Stimulated activated CD8-positive, alpha-beta memory T cell treated with anti-CD3 and anti-CD28 coated beads, Interleukin-4, amount 100 ng/mL, for 48 hours (primary cell): ENCODE results near the gene MOCS3.
"Not testable (repeated sequence)": the region's sequence is repeated elsewhere in the genome, so short reads cannot be mapped to it uniquely, and the experiment has no call there.

Experiments
- DNase-seq: peaks from one replicate; pipeline ENCODE4 v3.0.0-alpha.2; 2020

The MOCS3 gene

GRCh38 chr20:50932016-50932485 is 26.6 kb upstream of the MOCS3 start:
- DNase-seq = no peak

GRCh38 chr20:50932691-50933280 is 25.8 kb upstream of the MOCS3 start:
- no peak for DNase-seq

DNA sequence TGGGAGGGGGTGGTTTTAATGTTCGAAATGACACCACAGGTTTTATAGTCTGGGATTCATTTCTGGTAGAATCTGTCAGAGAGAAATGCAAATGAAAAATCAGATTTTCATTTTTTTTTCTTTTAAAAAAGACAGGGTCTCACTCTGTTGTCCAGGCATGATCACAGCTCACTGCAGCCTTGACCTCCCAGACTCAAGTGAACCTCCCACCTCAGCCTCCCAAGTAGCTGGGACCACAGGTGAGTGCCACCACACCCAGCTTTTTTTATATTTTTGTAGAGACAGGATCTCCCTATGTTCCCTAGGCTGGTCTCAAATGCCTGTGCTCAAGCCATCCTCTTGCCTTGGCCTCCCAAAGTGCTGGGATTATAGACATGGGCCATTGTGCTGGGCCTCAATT is 25.0 kb upstream of the MOCS3 start:
- DNase-seq = no peak

GRCh38 chr20:50943069-50943468 is 15.5 kb upstream of the MOCS3 start:
- no peak for DNase-seq

DNA sequence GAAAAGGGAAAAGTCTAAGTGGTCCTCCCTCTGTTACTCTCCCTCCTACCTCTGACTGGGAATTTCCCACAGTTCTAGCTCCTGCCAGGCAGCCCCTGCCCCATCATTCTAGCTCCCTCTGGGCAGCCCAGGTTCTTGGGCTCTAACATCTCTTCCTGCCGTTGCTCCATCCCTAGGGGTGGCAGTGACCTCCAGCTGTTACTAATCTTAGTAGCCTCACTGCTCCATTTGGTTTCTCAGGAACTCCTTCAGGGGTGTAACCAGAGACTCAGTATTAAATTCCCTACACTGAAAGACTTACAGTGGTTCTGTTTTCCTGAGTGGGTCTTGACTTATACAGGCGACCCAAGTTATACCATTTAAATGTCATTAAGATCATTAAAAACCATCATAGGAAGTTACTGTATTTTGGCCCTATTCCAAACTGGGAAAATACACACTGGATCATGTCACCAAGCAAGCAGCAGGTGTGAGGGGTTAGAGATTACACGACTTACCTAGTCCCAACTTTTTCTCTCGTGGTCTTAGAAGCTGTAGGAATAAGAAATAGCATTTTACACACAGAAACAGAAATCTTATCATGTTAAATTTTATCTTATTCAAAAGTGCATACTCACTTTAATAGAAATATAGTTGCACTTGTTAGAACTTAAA is 10.4 kb upstream of the MOCS3 start:
- no peak for DNase-seq

- no peak for DNase-seq
Observed at GRCh38 chr20:50953196-50953595, 5.4 kb upstream of the MOCS3 start.

GRCh38 chr20:50953821-50954220 is 4.8 kb upstream of the MOCS3 start:
- DNase-seq = no peak

GRCh38 chr20:50957276-50957675 is 1.3 kb upstream of the MOCS3 start:
- no peak for DNase-seq

DNA sequence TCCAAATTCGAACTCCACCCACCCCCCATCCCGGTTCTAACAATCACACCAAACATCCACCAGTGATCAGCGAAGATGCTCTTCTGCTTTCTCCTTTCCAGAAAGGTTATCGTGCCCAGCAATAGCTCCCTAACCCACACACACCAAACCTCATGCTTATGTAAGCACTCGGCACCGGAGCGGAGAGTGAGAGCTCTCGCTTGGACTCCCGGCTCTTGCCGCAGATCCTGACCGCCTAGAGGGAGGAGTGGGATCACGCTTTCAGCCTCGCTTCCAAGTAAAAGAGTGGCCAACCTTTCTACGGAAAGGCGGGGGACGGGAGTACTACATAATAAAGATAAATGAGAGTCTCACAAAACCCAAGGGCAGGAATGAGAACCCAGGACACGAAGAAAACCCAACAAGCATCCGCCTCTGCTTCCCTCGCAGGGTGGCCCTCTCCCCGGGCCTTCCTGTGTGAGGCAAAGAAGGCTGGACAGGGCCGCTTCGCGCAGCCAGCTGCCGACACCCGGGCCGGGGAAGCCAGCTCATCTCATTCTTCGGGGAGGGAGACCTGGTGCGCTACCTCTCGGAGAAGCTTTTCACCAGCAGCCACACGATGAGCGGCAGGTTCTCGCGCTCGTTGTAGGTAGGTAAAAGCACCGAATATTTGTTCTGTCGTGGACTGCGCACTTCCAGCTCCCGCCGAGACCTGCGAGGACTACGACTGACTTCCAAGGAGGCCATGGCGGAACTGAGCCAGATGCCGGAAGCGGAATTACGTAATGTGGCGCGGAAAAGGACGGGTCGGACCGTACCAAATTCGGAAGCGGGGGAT is 612 bp upstream of the MOCS3 start, which contains the start of gene DPM1:
Gene DPM1 (minus strand): TSS at position 735 of the 817 bp plus-strand sequence. CDS start 9 bp downstream, at position 726.
- peak; percentile 92 for DNase-seq

- no peak for DNase-seq
Observed at GRCh38 chr20:50959543-50960126, 1.0 kb downstream of the MOCS3 start.

DNA sequence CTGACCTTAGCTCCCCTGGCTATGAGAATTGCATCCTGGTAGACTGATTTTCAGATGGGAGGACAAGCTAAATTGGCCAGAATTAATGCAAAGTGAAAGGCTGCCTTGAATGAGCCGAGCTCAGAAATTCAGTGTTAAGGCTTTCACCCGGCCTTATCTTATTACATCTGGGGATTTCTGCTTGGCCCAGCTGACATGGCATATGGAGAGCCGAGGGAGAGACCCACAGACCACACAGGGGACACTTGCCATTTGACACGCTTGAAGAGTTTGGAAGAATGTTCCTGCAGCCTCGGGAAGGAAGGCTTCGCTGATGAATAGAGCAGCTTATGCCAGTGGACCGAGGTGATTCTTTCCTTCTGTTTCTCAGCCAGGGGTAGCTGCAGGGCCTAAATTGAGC is 9.0 kb downstream of the MOCS3 start:
- DNase-seq = no peak

DNA sequence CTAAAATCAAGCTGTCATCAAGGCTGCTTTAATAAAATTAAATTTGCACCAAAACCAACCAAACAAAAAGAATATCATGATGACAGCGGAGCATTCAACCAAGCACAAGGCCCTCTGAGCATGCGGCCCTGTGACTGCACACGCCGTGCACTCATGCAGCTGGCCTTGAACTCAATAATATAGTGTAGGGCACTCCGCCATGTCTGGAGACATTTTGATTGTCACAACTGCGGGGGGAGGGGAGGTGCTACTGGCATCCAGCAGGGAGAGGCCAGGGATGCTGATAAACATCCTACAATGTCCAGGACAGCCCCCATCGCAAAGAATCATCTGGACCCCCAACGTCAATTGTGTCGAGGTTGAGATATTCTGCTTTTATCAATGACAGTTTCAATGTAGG is 9.7 kb downstream of the MOCS3 start:
- DNase-seq = no peak

DNA sequence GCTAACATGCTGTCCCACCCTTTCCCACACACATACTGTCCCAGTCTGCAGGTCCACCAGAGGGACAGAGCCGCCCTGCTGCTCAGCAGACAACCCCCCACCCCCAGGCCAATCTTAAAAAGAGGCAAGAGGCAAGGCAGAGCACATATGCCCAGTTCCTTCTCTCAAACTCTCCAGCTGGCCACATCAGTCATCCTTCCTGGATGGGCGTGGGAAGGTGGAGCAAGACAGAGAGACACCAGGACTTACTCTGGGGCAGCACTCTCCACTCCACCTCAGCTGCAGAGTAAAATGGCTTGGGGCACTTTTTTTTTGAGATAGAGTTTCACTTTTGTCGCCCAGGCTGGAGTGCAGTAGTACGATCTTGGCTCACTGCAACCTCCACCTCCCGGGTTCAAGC is 10.8 kb downstream of the MOCS3 start:
- DNase-seq = no peak

DNA sequence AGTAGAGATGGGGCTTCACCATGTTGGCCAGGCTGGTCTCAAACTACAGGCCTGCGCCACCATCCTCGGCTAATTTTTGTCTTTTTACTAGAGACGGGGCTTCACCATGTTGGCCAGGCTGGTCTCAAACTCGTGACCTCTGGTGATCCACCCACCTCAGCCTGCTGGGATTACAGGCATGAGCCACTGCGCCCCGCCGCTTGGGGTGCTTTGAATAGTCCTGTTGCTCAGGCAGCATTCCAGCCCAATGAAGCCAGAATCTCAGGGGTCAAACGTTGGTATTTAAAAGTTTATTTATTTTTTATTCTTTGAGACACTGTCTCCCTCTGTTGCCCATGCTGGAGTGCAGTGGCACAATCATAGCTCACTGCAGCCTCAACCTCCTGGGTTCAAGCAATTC is 11.3 kb downstream of the MOCS3 start:
- no peak for DNase-seq

DNA sequence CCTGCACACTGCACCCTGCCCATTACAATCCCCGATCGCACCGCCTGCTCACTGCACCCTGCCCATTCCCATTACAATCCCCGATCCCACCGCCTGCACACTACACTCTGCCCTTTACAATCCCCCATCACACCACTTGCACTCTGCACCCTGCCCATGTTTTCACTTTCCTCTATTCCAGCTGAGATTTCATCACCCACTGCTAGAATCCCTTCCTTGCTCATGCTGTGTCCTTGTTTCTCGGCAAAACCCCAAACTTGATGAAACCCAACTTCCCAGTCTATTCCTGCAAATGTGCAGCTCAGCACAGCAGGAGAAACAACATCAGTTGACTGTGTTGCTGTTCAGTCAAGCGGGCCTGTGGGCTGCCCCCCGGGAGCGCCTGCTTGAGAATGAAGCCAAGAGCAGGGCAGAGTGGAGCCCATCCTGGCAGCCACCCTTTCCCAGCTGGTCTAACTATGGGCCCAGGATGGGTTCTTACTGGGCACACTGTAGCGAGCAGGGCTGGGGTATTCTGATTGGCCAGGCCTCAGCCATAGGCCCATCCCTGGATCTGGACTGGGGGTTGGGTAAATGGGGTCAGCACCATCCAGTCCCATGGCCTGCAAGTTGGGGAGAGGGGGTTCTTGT is 17.2 kb downstream of the MOCS3 start:
- no peak for DNase-seq

DNA sequence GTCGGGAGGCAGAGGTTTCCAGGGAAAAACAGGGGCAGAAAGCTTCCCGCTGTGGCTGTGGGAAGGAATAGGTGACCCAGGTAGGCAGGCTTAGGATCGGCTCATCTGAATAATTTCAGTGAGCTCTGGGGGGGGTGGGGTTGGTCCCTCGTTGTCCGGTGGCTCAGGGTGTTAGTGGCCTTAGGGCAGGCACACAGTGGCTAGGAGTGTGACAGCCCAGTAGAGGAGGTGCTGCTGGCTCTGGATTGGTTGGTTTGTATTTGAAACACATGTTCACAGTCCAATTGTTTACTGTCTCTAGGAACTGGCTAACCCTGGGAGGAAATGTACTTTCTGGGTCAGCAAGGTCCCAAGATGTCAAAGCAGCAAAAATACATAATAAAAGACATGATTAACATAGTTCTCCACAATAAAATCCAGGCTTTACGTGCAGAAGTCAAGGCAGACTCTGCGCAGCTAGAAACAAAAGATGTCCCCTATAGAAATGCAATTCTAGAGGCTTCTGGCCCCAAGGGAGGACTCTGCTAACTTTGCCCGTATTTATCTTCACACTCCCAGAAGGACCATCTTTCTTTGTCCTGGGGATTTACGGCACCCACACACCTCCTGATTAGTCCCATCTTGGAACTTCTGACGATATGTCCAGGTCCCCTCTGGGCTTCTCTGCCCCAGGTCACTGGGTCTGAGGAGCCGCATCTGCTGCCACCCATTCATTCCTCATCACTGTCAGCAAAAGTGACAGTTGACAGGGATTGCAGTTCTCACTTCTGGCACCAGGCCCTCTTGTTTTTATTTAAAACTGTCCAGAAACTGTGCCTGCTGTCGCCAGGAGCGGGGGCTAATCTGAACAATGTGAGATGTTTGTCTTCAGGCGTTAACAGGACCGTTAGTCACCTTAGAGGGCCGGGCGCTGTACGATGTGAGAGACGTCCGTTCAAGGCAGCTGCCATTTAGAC is 18.7 kb downstream of the MOCS3 start:
- DNase-seq = no peak

GRCh38 chr20:50978533-50978932 is 19.9 kb downstream of the MOCS3 start:
- DNase-seq = not testable (repeated sequence)

DNA sequence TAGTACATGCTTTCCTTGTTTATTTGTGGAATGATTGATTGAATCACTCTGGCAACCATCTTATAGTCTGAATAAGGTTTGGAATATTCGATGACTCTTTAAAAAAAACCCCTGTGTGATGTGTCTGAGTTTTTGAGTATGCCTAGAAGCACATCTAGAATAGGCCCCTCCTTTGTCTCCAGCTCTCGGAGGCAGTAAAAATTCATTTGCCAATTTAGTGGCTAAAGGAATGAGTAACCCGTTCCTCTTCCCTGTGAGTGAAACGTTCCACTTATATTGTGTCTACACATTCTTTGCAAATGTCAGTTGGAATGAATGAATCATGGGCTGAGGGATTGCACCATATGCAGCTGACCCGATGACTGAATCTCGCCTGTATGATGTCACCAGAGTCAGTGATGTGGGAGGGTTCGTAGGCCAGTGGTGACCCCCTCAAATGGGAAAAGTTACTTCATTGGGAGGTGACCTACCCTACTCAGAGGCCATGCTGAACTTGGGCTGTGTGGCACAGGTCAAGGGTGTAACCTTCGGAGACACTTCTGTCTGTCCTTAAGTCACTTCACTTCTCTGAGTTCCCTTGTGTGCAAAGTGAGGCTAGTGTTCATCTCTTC is 21.6 kb downstream of the MOCS3 start:
- DNase-seq = peak; percentile 61

DNA sequence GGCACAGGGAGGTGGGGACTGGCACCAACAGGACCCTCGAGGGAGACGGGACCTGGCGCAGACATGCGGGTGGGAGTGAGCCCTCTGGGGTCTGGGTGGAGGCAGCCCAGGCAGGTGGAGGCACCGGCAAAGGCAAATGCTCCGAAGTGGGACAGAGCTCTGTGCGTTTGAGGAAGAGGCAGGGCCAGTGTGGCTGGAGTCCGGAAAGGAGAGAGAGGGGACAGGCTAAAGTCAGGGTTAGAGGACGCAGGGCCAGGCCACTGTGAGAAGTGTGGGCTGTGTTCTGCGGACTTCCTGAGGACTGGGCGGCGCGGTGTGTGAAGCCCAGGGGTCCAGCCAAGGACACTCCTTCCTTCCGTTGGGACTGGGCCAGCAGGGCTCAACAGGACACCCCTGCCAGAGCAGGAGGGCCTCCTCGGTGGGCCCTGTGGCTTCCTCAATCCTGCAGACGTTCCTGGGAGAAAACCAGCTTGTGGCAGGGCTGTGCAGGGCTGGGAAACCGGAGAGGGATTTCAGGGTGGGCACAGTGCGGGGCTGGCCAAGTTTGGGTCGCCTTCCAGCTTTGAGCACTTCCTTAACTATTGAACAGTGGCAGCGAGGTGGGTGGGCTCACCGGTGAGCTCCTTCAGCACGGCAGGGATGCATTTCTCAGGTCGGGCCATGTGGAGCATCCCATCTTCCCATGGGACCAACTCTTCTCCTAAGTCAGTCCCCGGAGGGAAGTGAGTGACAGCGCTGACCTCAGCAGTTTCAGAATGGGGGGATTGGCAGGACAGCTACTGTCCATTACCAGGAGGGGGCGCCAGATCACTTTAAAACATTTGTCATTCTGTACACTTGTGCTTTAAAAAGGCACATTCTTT is 22.5 kb downstream of the MOCS3 start:
- DNase-seq = peak; percentile 86

- DNase-seq = no peak
Observed at GRCh38 chr20:50981714-50982048, 23.1 kb downstream of the MOCS3 start.
